MG63 (cell line): ENCODE measurements around the gene DNM1L. TPM values are rescaled to one million over a fixed set of nuclear protein-coding genes. Genes with fewer than 3 reads are reported as not detected.

Source experiments
- DNase-seq: peaks from one replicate; pipeline ENCODE4 v3.0.0-alpha.2; 2020
- H3K27me3 ChIP-seq: fragments of 250-450 bp; sonication (Bioruptor Pico); 2 replicates; pipeline ENCODE4 v1.5.1; 2020; ENCODE audit warnings: mild to moderate bottlenecking, moderate library complexity
- H3K36me3 ChIP-seq: fragments of 250-450 bp; sonication (Bioruptor Pico); 2 replicates; pipeline ENCODE4 v1.5.1; 2020; ENCODE audit warnings: mild to moderate bottlenecking, moderate library complexity
- H3K4me3 ChIP-seq: fragments of 250-450 bp; sonication (Bioruptor Pico); 2 replicates; pipeline ENCODE4 v1.5.1; 2020; ENCODE audit warnings: mild to moderate bottlenecking, moderate library complexity
- H3K9me3 ChIP-seq: fragments of 250-450 bp; sonication (Bioruptor Pico); 2 replicates; pipeline ENCODE4 v1.5.1; 2020; ENCODE audit warnings: mild to moderate bottlenecking, moderate library complexity
- total RNA-seq: library from RNA; depleted of rRNA; stranded (reverse); fragments of >200 nt; shearing (Covaris generic); gene quantifications from 2 replicates; pipeline ENCODE4 v1.2.3, GENCODE V29; 2014; ENCODE audit warnings: low replicate concordance; rRNA removed

Gene DNM1L
- total RNA-seq, 1 experiment from 2014 or later, result 73.7 TPM

DNA sequence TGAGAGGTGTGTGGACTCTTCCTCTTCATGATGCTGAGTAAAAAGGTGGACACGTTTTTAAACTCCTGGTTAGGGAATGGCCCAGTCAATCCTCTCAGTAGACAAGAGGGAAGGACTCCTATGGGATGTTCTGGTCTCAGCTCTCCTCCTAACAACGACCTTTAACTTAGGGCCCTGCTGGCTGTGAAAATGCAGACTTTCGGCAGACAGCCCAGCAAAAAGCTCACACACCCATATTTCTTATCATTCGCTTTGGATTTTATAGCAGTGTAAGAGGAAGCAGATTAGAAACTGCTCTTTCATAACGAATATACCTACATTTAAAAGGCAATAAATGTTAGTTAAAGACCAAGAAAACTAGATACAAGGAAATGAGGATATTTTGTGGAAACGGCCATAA is 94.6 kb downstream of the DNM1L start:
- Histone ChIP-seq H3K9me3 (no peaks in the 10 kb centered on the region), H3K27me3 (0 out of 2 replicates have a peak, but pooled peaks cover 3% of the 10 kb centered on the region), H3K36me3 (no peaks in the 10 kb centered on the region), H3K4me3 (no peak overlapping the region)
- no peak for DNase-seq

DNA sequence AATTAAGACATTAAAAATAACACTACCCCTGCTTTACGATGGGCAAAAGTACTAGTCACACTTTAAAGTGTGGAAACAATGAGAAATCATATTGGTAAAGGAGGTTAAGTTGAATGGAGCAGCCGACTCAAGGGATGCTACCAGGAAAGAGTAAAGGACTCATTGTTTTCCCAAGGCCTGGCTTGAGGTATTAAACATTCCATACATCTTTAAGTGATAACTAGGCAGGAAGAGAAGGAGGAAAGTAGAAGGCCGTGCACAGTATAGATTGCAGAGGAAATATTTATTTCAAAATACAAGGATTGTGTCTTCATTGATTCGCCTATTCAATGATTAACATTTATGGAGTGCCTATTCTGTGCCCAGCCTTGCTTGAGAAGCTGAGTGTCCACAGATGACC is 97.2 kb downstream of the DNM1L start:
- DNase-seq, result no peak
- no peaks in the 10 kb centered on the region for H3K9me3 ChIP-seq

DNA sequence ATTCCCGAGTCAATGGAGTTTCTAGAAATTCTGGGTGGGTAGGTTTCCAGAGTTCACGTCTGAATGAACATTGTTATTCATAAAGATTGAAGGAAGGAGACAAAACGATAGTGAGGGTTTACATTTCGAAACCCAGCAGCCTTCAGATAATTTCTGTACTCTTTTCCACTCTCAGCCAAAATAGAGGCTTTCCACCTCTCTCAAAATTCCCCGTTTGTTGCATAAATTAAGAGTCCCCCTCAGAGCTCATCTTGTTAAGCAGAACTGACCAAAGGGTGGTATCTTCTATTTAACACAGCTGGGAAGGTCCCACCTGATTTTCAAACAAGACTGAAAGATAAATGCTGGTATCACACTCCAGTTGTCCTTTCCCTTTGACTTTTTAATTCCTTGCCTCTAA is 98.1 kb downstream of the DNM1L start:
- H3K27me3 ChIP-seq, result no peaks in the 10 kb centered on the region
- no peak for DNase-seq

More for the DNA sequence above, 97.2 kb downstream of the DNM1L start:
- no peaks in the 10 kb centered on the region for H3K27me3 ChIP-seq
- H3K4me3 ChIP-seq, result no peak overlapping the region
- H3K36me3 ChIP-seq, result no peaks in the 10 kb centered on the region

DNA sequence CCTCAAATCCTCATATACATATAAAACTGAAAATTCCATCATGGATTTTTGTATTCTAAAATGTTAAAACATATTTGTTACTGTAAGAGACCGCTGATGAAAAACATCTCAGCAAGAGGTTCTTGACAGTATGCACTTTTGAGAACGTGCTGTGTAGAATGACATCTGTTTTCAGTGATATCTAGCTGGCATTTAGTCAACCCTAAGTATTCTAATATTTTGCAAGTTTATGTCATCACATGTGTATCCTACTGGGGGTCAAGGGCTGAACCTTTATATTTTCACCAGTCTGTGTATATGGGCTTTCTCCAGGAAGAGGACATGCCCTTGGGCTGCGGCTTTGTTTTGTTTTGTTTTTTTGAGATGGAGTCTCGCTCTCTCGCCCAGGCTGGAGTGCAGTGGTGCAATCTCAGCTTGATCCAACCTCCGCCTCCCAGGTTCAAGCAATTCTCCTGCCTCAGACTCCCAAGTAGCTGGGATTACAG is 98.6 kb downstream of the DNM1L start:
- Histone ChIP-seq H3K27me3 (no peaks in the 10 kb centered on the region), H3K4me3 (no peak overlapping the region), H3K9me3 (no peaks in the 10 kb centered on the region), H3K36me3 (no peaks in the 10 kb centered on the region)
- no peak for DNase-seq

More for the DNA sequence above, 98.1 kb downstream of the DNM1L start:
- H3K36me3 ChIP-seq, result no peaks in the 10 kb centered on the region
- H3K9me3 ChIP-seq, result no peaks in the 10 kb centered on the region
- H3K4me3 ChIP-seq, result no peak overlapping the region

DNA sequence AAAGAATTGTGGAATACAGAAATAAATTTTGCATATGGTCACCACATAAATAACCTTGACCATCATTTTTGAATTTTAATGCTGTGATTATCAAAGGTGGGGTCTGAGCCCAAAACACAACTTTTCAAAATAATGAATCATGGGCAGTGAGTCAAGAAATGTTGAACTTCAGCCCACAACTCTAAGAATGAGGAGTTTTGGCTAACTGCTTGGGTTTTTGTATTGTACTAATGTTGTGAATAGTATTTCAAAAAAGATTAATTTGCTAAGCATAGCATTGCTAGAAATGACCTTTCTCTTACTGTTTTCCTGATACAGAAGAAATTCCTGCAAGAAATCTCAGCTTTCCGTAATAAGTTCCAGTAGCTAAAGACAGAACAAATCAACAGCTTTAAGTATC is 101.0 kb downstream of the DNM1L start:
- DNase-seq, result no peak
- no peaks in the 10 kb centered on the region for H3K27me3 ChIP-seq
- no peak overlapping the region for H3K4me3 ChIP-seq
- no peaks in the 10 kb centered on the region for H3K36me3 ChIP-seq
- H3K9me3 ChIP-seq, result no peaks in the 10 kb centered on the region

DNA sequence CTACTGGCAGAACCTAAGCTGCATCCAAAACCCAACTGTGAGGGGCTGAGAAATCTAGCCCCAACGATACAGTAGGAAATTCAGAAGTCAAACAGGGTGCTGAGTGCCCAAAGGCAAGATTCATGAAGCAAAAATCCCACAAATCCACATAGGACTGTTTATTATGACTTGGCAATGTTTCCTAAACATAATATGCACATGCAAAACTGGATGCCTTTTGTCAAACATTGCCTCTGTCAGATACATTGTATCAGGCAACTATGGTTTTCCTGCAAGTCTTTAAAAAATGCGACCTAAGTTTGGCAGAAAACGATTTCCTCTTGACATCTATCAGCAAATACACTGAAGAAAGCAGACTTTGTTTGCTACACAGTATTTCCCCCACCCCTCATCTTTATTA is 103.9 kb downstream of the DNM1L start:
- Histone ChIP-seq H3K36me3 (no peaks in the 10 kb centered on the region), H3K9me3 (peaks cover 2% of the 10 kb centered on the region; the same call in 1 of the 2 replicates), H3K4me3 (no peak overlapping the region), H3K27me3 (no peaks in the 10 kb centered on the region)
- no peak for DNase-seq

DNA sequence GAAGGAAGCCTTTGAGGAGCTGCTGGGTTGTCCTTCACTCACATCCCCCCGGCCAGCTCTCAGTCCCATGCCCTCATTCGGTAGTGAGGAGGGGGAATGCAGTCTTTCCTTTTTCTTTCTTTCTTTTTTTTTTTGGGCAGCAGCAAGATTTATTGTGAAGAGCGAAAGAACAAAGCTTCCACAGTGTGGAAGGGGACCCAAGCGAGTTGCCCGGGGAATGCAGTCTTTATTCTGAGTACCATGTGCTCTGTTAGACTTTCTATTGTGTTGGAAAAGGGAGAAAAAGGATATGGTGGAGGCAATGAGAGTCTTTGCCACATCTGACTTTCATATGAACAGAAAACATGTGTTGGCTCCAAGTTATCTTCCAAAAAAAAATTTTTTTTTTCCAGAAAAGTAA is 106.5 kb downstream of the DNM1L start:
- no peak for DNase-seq
- Histone ChIP-seq H3K9me3 (peaks cover 3% of the 10 kb centered on the region; the same call in 1 of the 2 replicates), H3K4me3 (no peak overlapping the region)

DNA sequence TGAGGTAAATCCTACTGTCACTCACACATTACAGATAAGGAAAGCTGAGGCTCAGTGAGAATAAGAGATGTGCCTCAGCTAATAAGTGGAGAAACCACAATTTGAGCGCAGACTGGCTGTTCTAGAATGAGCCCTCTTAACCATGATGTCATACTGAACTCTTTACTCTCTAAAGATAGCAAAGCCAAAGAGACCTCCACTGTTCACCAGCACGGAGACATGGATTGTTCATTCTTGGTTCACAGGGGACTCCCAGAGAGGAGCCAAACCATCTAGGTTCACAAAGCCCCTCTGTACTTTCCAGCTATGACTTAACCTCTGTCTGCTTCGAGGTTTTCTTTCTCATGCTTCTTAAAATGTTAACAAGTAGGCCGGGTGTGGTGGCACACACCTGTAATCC is 109.3 kb downstream of the DNM1L start:
- no peak overlapping the region for H3K4me3 ChIP-seq
- H3K9me3 ChIP-seq, result peaks cover 3% of the 10 kb centered on the region; the same call in 1 of the 2 replicates
- no peak for DNase-seq
- no peaks in the 10 kb centered on the region for H3K27me3 ChIP-seq
- no peaks in the 10 kb centered on the region for H3K36me3 ChIP-seq

More for the DNA sequence above, 106.5 kb downstream of the DNM1L start:
- Histone ChIP-seq H3K27me3 (no peaks in the 10 kb centered on the region), H3K36me3 (no peaks in the 10 kb centered on the region)

DNA sequence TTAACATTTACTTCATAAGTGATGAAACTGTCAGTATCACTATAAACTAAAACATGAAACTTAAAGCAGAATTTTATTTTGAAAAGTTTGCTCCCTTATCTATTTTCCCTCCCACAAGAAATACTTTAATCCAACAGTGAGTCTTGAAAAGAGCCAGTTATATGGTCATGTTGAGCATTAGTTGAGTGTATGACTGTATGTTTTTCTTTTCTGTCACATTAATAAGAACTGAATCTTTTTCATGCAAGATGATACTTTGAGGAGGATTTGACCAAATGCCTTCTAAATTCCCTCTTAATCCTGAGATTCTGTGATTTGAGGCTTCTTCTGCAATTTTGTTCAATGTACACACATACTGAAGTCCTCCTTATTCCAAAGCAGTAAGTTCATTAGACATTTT is 110.3 kb downstream of the DNM1L start:
- no peaks in the 10 kb centered on the region for H3K27me3 ChIP-seq
- no peak overlapping the region for H3K4me3 ChIP-seq
- peaks cover 3% of the 10 kb centered on the region; the same call in 1 of the 2 replicates for H3K9me3 ChIP-seq
- no peak for DNase-seq
- no peaks in the 10 kb centered on the region for H3K36me3 ChIP-seq

DNA sequence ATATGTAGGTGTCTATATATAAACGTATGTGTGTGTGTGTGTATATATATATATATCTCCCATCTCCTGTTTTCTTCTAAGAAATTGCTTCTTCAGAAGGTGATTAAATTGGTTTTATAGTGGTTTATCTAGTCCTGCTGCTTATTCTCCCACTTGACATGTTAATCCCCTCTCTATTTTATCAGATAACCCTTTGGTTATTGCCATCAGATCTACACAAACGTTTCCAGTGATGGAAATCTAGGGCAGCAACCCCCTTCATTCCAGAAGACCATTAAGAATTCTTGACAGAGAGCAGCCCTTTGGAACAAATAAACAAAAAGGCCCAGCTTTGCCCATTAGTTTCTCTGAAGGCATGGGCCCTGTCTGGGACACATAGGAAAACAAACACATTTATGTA is 110.8 kb downstream of the DNM1L start:
- Histone ChIP-seq H3K36me3 (no peaks in the 10 kb centered on the region), H3K27me3 (no peaks in the 10 kb centered on the region), H3K4me3 (no peak overlapping the region), H3K9me3 (peaks cover 3% of the 10 kb centered on the region; the same call in 1 of the 2 replicates)
- DNase-seq, result no peak

DNA sequence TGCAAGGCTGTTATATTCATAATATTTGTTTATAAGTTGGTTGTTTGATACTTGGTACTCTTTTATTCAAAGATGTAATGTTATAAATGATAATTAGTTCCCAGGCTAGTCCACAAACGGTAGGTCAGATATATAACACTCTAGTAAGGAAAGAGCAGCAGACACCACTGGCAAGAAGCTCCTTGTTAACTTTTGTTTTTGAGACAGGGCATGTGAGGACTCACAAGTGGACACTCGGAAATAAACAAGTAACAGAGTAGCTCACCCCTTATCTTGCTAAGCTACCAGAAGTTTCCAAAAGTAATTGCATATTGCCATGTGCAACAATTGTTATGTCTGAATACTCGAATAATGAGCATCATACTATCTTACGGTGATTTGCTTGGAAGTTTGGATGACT is 115.2 kb downstream of the DNM1L start:
- no peaks in the 10 kb centered on the region; the same call in 1 of the 2 replicates for H3K36me3 ChIP-seq
- no peaks in the 10 kb centered on the region for H3K27me3 ChIP-seq
- no peak for DNase-seq

More for the DNA sequence above, 115.2 kb downstream of the DNM1L start:
- Histone ChIP-seq H3K4me3 (no peak overlapping the region), H3K9me3 (peaks cover 4% of the 10 kb centered on the region)

Other genes with a start within 250 kb of the DNM1L start
- 44.1 and 80.0 TPM in 2 replicates for gene YARS2, start 76.6 kb downstream of the DNM1L start, total RNA-seq
- gene PKP2, start 217.5 kb downstream of the DNM1L start, total RNA-seq, result 7.4 and 10.6 TPM in 2 replicates